Prostate gland (tissue), 2 donors: ENCODE results near the gene ARAP3.

Experiments used
- CTCF ChIP-seq, 4 experiments: fragments of 200-600 bp in 2 of 4; fragments of 450-650 bp in 2 of 4; sonication (generic) in 2 of 4; IDR thresholded peaks; 1 replicate in 3 of 4; 2 replicates in 1 of 4; pipeline ENCODE4 v1.5.1; 2016 to 2019; ENCODE audit warnings: antibody characterized with exemption in 4 of 4, mild to moderate bottlenecking in 2 of 4, moderate library complexity in 2 of 4
- POLR2A ChIP-seq: fragments of 450-650 bp; IDR thresholded peaks from one replicate; pipeline ENCODE4 v1.6.1; 2016; ENCODE audit warnings: antibody characterized with exemption, mild to moderate bottlenecking

DNA sequence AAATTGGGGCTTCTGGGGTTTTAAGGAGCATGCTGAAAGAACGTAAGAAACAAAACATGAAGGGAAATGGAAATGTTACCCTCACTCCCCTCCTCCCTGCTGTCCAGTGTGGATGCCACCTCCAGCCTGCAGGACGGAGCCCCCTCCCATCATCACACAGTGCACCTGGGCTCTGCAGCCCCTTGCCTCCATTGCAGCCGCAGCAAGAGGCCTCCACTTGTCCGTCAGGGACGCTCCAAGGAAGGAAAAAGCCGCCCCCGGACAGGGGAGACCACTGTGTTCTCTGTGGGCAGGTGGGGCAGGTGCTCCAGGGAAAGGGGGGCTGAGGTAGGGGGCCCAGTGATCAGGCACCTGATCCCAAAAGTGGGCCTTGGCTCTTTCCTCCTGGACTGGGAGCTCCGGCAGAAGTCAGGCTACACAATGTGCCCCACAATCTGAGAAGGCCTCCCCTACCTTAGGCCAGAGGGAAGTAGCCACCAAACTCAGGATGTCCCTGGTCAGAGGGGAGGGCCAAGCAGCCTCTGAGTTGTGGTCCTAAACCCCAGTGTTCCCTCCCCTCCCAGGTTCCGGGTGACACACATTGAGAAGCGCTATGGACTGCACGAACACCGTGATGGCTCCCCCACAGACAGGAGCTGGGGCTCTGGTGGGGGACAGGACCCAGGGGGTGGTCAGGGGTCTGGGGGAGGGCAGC lies 42.5 kb downstream of the ARAP3 start:
- TF ChIP-seq CTCF (IDR thresholded peaks at IDR 0.05): no peak
- no peak for TF ChIP-seq POLR2A
